ENCODE measurements around the gene THTPA. TPM values are rescaled to one million over a fixed set of nuclear protein-coding genes. Genes with fewer than 3 reads are reported as not detected.

THTPA gene
- total and polyA plus RNA-seq, 9 of the 15 experiments (the other 6 are each of a cell fraction or from before 2014, with no cell fraction given): 2.4 to 8.7 (median 5.2) TPM

GRCh38 chr14:23568021-23568599 lies 12.0 kb downstream of the THTPA start (continued):
- TF ChIP-seq ETS1 (conservative IDR thresholded peaks at IDR 0.05; ENCODE audit: control insufficient read depth, low read depth, low read length) (no peak), TCF15 (CRISPR knock-in tag; IDR thresholded peaks at IDR 0.05) (no peak), ZZZ3 (IDR thresholded peaks at IDR 0.05) (0 out of 2 replicates have a peak, but pooled peaks have one; percentile 4), ZNF124 (CRISPR knock-in tag; IDR thresholded peaks at IDR 0.05) (no peak), NCOR1 (IDR thresholded peaks at IDR 0.05) (no peak), MEF2A (IDR thresholded peaks at IDR 0.05; ENCODE audit: control insufficient read depth, low read depth, low read length) (no peak), RBBP5 (IDR thresholded peaks at IDR 0.05; ENCODE audit: borderline replicate concordance, insufficient read depth, low read length, poor library complexity, severe bottlenecking) (no peak), ZNF551 (CRISPR knock-in tag; IDR thresholded peaks at IDR 0.05) (no peak), NR3C1 (CRISPR knock-in tag; IDR thresholded peaks at IDR 0.05) (no peak), NR2C2 (CRISPR knock-in tag; IDR thresholded peaks at IDR 0.05) (no peak), NR2C2 (tag; IDR thresholded peaks at IDR 0.05) (peak; percentile 17; the same call in 1 of the 2 replicates), ELF2 (CRISPR knock-in tag; IDR thresholded peaks at IDR 0.05) (no peak), NFRKB (IDR thresholded peaks at IDR 0.05; ENCODE audit: low read depth) (no peak)
